NK-92 (cell line): ENCODE results near the gene VAT1L.

ENCODE experiments used
- DNase-seq: peaks from one replicate; lab custom pipeline; 2025; ENCODE audit not compliant: unreplicated experiment; lab: John Stamatoyannopoulos, UW

VAT1L gene

DNA sequence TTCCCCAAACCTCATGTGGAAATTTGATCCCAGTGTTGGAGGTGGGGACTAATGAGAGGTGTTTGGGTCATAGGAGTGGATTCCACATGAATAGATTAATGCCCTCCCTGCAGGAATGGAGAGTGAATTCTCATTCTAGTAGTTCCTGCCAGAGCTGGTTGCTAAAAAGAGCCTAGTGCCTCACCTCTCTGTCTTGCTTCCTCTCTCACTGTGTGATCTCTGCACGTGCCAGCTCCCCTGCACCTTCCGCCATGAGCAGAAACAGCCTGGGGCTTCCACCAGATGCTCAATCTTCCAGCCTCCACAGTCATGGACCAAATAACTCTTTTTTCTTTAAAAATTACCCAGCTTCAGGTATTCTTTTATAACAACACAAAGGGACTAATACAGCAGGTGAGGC, 161.1 kb downstream of the VAT1L start:
- no peak for DNase-seq

DNA sequence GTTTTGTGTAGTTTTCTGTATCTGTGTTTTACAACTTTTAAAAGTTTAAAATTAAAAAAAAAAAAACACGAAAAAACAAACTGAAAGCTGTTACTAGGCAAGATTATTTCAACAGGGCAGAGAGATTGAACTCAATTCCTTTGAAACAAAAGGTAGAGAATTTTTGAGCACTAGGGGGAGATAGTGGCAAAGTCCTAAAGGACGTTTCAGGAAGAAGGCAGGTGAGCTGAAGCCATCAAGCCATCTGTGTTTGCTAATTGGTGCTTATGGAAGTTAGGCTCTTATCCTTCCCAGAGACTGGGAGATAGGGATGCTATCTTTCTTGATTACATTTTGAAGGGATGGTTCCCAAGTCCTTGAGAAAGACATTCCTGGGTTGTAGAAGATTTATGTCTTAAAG, 163.4 kb downstream of the VAT1L start:
- DNase-seq, result no peak

DNA sequence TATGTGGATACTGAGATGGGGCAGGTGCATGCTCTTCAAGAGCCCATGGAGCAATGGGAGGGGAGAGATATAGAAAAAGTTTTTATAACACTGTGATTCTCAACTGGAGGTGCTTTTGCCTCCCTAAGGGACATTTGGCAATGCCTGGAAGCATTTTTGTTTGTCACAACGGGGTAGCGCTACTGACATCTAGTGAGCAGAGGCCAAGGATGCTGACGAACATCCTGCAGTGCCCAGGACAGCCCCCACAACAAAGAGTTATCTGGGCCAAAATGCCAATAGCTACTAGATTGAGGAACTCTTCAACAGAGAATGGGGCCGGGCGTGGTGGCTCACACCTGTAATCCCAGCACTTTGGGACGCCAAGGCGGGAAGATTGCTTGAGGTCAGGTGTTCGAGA, 166.8 kb downstream of the VAT1L start:
- DNase-seq, result no peak

GRCh38 chr16:77956231-77956630, 167.9 kb downstream of the VAT1L start:
- no peak for DNase-seq

- no peak for DNase-seq
These were observed 172.4 kb downstream of the VAT1L start for GRCh38 chr16:77960766-77961165.

DNA sequence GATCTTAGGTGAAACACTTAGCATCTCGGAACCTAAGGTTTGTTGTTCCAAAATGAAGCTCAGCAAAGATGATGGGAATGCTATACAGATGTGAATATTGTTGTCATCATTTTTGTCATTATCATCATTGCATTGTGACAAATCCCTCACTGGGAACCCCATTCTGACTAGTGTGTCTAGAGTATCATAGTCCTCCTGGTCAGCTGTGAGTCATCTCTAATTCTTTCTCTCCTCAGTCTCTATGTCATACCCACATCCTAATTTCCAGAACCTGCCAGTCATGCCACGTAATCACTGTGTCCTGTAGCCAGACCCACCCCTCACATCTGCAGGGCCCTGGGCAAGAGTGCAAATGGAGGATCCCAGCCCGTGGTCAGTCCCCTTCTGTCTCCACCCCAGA, 173.4 kb downstream of the VAT1L start:
- no peak for DNase-seq

- no peak for DNase-seq
These were observed 174.3 kb downstream of the VAT1L start for GRCh38 chr16:77962689-77963088.

DNA sequence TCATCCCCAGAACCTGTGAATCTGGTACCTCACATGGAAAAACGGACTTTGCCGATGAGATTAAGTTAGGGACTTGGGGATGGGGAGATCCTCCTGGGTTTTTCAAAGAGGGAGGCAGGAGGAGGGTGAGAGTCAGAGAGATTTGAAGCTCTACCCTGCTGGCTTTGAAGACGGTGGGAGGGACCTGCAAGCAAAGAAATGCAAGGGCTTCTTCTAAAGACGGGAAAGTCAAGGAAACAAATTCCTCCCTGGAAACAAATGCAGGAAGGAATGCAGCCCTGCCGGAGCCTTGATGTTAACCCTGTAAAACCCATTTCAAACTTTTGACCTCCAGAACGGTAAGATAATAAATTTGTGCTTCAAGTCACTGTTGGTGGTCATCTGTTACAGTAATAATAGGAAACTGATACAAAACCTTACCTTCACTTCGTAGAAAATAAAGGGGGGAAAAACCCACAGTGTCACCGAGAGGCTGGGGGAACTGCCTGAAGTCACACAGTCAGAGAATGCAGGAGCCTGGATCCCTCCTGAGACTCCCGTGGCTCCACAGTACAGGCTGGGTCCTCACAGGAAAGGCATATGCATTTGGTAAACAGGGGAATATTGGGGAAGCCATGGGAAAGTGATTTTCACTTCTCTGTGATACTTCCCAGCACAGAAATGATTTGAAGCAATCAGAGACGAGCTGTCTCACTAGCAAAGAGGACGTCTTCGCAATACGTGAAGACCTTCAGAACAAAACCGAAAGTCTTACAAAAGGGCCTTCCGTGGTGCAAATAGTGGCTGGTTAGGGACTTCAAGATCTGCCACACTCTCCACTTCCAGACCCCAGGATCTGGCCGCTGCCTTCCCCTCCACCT, 175.1 kb downstream of the VAT1L start:
- DNase-seq, result no peak

DNA sequence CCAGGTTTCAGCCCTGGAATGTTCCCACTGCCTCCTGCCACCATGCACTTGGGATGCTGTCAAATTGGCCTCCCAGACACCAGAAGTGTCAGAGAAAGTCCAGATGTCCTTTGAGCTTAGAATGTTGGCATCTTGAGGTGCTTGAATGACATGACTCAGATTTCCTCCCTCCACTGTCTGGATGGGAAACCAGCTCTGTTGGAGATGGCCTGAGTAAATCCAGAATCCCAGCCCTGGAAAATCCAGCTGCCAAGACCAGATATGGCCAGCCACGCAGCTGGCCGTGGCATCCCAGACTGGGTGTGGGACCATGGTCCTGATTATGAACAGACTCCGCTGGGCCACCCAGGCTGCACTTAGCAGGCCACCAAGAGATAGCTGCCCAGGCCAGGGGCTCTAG, 177.0 kb downstream of the VAT1L start:
- no peak for DNase-seq

GRCh38 chr16:77967054-77967904, 178.9 kb downstream of the VAT1L start:
- DNase-seq, result no peak

DNA sequence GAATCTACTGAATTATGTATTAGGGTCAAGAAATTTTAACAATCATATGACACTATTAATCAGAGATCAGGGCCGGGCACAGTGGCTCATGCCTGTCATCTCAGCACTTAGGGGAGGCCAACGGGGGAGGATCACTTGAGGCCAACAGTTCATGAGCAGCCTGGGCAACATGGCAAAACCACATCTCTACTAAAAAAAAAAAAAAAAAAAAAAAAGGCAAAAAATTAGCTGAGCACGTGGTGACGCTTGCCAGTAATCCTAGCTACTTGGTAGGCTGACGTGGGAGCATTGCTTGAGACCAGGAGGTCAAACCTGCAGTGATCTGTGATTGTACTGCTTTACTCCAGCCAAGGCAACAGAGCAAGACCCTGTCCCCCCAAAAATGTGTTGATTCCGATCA, 181.5 kb downstream of the VAT1L start:
- no peak for DNase-seq

GRCh38 chr16:77970371-77970770, 182.0 kb downstream of the VAT1L start:
- DNase-seq, result no peak

- DNase-seq, result no peak
These were observed 183.1 kb downstream of the VAT1L start for GRCh38 chr16:77971306-77972061.

- no peak for DNase-seq
These were observed 183.7 kb downstream of the VAT1L start for GRCh38 chr16:77972062-77972392.

GRCh38 chr16:77974883-77975282, 186.5 kb downstream of the VAT1L start:
- no peak for DNase-seq

- no peak for DNase-seq
These were observed 187.6 kb downstream of the VAT1L start for GRCh38 chr16:77975942-77976341.

- DNase-seq, result no peak
These were observed 189.0 kb downstream of the VAT1L start for GRCh38 chr16:77977339-77977738.

DNA sequence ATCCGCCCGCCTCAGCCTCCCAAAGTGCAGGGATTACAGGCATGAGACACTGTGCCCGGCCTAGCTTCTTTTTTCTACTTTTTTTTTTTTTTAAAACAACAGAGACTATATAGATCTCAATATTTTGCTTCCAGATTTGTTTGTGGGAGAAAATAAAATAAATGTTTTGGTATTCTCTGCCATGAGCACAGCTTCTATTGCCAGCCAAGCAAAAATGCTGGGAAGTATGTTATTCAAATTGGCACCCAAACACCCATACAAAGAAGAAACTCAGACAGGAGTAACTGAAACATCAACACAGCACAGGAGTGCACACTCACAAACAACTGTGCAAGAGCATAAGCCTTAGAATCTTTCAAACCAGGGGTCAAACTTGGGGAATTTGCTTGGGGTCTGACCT, 196.7 kb downstream of the VAT1L start:
- no peak for DNase-seq

GRCh38 chr16:77986011-77986740, 197.8 kb downstream of the VAT1L start:
- DNase-seq, result no peak

DNA sequence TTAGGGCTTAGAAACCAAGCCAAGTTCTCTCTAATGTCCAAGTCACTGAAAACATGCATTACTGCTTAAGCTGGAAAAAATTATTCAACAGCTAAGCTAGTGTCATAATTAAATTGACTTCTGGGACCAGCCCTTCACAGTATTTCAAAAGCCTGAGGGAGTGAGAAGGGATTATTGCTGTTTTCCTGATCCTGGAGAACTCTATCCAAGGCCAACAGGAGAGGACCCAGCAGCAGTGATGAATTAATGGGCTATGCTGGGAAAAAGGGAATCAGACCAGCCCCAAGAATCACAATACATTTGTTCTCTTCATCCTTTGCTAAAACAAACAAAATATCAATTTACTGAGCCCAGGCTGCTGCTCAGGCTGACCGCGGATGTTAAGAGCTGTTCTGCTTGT, 199.4 kb downstream of the VAT1L start:
- no peak for DNase-seq

GRCh38 chr16:77989846-77990245, 201.5 kb downstream of the VAT1L start:
- no peak for DNase-seq
